BE2C (cell line): Measurements from ENCODE around the gene IRS2.

Source experiments
- DNase-seq: peaks from one replicate; pipeline ENCODE4 v3.0.0-alpha.2; 2020
- H3K27me3 ChIP-seq: fragments of 250-450 bp; sonication (Bioruptor Pico); 2 replicates; pipeline ENCODE4 v1.5.1; 2020; ENCODE audit warnings: mild to moderate bottlenecking
- H3K36me3 ChIP-seq: fragments of 250-450 bp; sonication (Bioruptor Pico); 2 replicates; pipeline ENCODE4 v1.5.1; 2020; ENCODE audit warnings: mild to moderate bottlenecking
- H3K4me1 ChIP-seq: fragments of 250-450 bp; sonication (Bioruptor Pico); 2 replicates; pipeline ENCODE4 v1.5.1; 2020
- H3K4me3 ChIP-seq: 2 replicates; pipeline ENCODE4 v1.5.1; 2011; ENCODE audit warnings: low read depth, low read length
- H3K9me3 ChIP-seq: fragments of 250-450 bp; sonication (Bioruptor Pico); 2 replicates; pipeline ENCODE4 v1.5.1; 2020
- CTCF ChIP-seq: IDR thresholded peaks from 2 replicates; pipeline ENCODE4 v1.5.1; 2012; ENCODE audit warnings: mild to moderate bottlenecking, low read depth, low read length

The IRS2 gene

GRCh38 chr13:109768176-109768575, 18.2 kb downstream of the IRS2 start:
- Histone ChIP-seq H3K36me3 (0 out of 2 replicates have a peak, but pooled peaks cover 3% of the 10 kb centered on the region), H3K27me3 (no peaks in the 10 kb centered on the region), H3K4me1 (no peaks in the 10 kb centered on the region), H3K4me3 (no peak overlapping the region), H3K9me3 (no peaks in the 10 kb centered on the region)
- no peak for DNase-seq
- no peak for TF ChIP-seq CTCF

GRCh38 chr13:109767023-109767422, 19.4 kb downstream of the IRS2 start:
- Histone ChIP-seq H3K36me3 (0 out of 2 replicates have a peak, but pooled peaks cover 3% of the 10 kb centered on the region), H3K4me1 (no peaks in the 10 kb centered on the region), H3K9me3 (no peaks in the 10 kb centered on the region), H3K27me3 (no peaks in the 10 kb centered on the region), H3K4me3 (no peak overlapping the region)
- no peak for TF ChIP-seq CTCF
- no peak for DNase-seq

GRCh38 chr13:109764470-109765291, 21.7 kb downstream of the IRS2 start:
- no peaks in the 10 kb centered on the region for H3K27me3 ChIP-seq
- H3K4me3 ChIP-seq, result no peak overlapping the region
- no peaks in the 10 kb centered on the region for H3K4me1 ChIP-seq
- no peaks in the 10 kb centered on the region for H3K9me3 ChIP-seq
- no peaks in the 10 kb centered on the region for H3K36me3 ChIP-seq
- DNase-seq, result no peak
- TF ChIP-seq CTCF, result peak; percentile 31

- no peak for DNase-seq
- no peak for TF ChIP-seq CTCF
- Histone ChIP-seq H3K27me3 (no peaks in the 10 kb centered on the region), H3K9me3 (no peaks in the 10 kb centered on the region), H3K4me3 (no peak overlapping the region), H3K4me1 (no peaks in the 10 kb centered on the region), H3K36me3 (no peaks in the 10 kb centered on the region)
Observed at GRCh38 chr13:109764045-109764444, 22.3 kb downstream of the IRS2 start.

GRCh38 chr13:109762791-109763190, 23.6 kb downstream of the IRS2 start:
- Histone ChIP-seq H3K9me3 (no peaks in the 10 kb centered on the region), H3K4me3 (no peak overlapping the region), H3K27me3 (no peaks in the 10 kb centered on the region), H3K36me3 (no peaks in the 10 kb centered on the region), H3K4me1 (peaks cover 3% of the 10 kb centered on the region; the same call in 1 of the 2 replicates)
- no peak for TF ChIP-seq CTCF
- no peak for DNase-seq

- H3K4me3 ChIP-seq, result no peak overlapping the region
- DNase-seq, result no peak
- H3K4me1 ChIP-seq, result peaks cover 3% of the 10 kb centered on the region; the same call in 1 of the 2 replicates
- H3K36me3 ChIP-seq, result no peaks in the 10 kb centered on the region
- no peak for TF ChIP-seq CTCF
- H3K27me3 ChIP-seq, result no peaks in the 10 kb centered on the region
- H3K9me3 ChIP-seq, result no peaks in the 10 kb centered on the region
Observed at GRCh38 chr13:109761695-109762094, 24.7 kb downstream of the IRS2 start.
